ENCODE data around the gene LRRC56. TPM values are rescaled to one million over a fixed set of nuclear protein-coding genes. Genes with fewer than 3 reads are reported as not detected.

Gene LRRC56
- total RNA-seq, 4 donors from 2014 or later: 1.5 to 2.7 (median 1.8) TPM

- WGBS, 2 donors: 0 to 1% methylated on average over 34 to 44 of the region's 93 CpGs
- TF ChIP-seq CTCF (IDR thresholded peaks at IDR 0.05) (no peak), POLR2A (IDR thresholded peaks at IDR 0.05) (peak in 1 of 2 donors; percentile 73)
- intact Hi-C loops (cut with DNase I; ENCODE audit: low total_unique reads): loop anchor here (10.0 kb wide), 1 partner anchor 102 kb away; no protein-coding TSS in a partner anchor
- peak; percentile 97 to 100 for DNase-seq (ENCODE audit: low spot score in 2 of 2)
- peak within 1 kb of the TSS; percentile 77 for H3K4me3 ChIP-seq (ENCODE audit: low read depth, poor library complexity, severe bottlenecking)
Measured at GRCh38 chr11:506995-507726, 30.2 kb upstream of the LRRC56 start, which contains the start of gene RNH1. RNH1 (minus strand) TSS chr11:507242; CDS start chr11:502162, 5,080 bp downstream.

- TF ChIP-seq POLR2A (IDR thresholded peaks at IDR 0.05): no peak
- TF ChIP-seq CTCF (IDR thresholded peaks at IDR 0.05): no peak
- intact Hi-C loops (cut with DNase I; ENCODE audit: low total_unique reads): loop anchor here (10.0 kb wide), 1 partner anchor 103 kb away; no protein-coding TSS in a partner anchor
- H3K4me3 ChIP-seq (ENCODE audit: low read depth, poor library complexity, severe bottlenecking): peak overlapping the region; percentile 28
- no peak for DNase-seq (ENCODE audit: low spot score in 2 of 2)
- 47 to 48% methylated on average over 34 to 44 of the region's 45 CpGs for WGBS, 2 donors
Measured at GRCh38 chr11:507727-508515, 29.4 kb upstream of the LRRC56 start.

- no peak for DNase-seq (ENCODE audit: low spot score in 2 of 2)
- TF ChIP-seq POLR2A (IDR thresholded peaks at IDR 0.05) (no peak), CTCF (IDR thresholded peaks at IDR 0.05) (no peak)
- intact Hi-C loops (cut with DNase I; ENCODE audit: low total_unique reads): loop anchor here (10.0 kb wide), 1 partner anchor 104 kb away; no protein-coding TSS in a partner anchor
- no peak overlapping the region for H3K4me3 ChIP-seq (ENCODE audit: low read depth, poor library complexity, severe bottlenecking)
- 88 to 89% methylated on average over 5 of the region's 5 CpGs for WGBS, 2 donors
Measured at GRCh38 chr11:508956-509355, 28.4 kb upstream of the LRRC56 start.

- DNase-seq (ENCODE audit: low spot score in 2 of 2): no peak
- H3K4me3 ChIP-seq (ENCODE audit: low read depth, poor library complexity, severe bottlenecking): no peak overlapping the region
- 90 to 93% methylated on average over 29 of the region's 29 CpGs for WGBS, 2 donors
- intact Hi-C loops (cut with DNase I; ENCODE audit: low total_unique reads): no loop called here
- TF ChIP-seq CTCF (IDR thresholded peaks at IDR 0.05): no peak
- no peak for TF ChIP-seq POLR2A (IDR thresholded peaks at IDR 0.05)
Measured at GRCh38 chr11:512761-513595, 24.3 kb upstream of the LRRC56 start.

- no peak overlapping the region for H3K4me3 ChIP-seq (ENCODE audit: low read depth, poor library complexity, severe bottlenecking)
- intact Hi-C loops (cut with DNase I; ENCODE audit: low total_unique reads): no loop called here
- TF ChIP-seq POLR2A (IDR thresholded peaks at IDR 0.05) (no peak), CTCF (IDR thresholded peaks at IDR 0.05) (no peak)
- no peak for DNase-seq (ENCODE audit: low spot score in 2 of 2)
- 89 to 90% methylated on average over 10 of the region's 10 CpGs for WGBS, 2 donors
Measured at GRCh38 chr11:514606-515005, 22.7 kb upstream of the LRRC56 start.

Data from lower leg skin (tissue), 4 donors.